OCI-LY3 (cell line): ENCODE measurements around the gene OR11H6.

Experiments used
- H2AFZ ChIP-seq: fragments of 200-600, 300-600 bp; shearing (Covaris generic); 2 replicates; pipeline ENCODE4 v1.6.0; 2014; ENCODE audit warnings: antibody characterized with exemption, low read depth, low read length
- H3K27ac ChIP-seq: fragments of 200-600, 300-600 bp; sonication (generic); 2 replicates; pipeline ENCODE4 v1.5.1; 2014; ENCODE audit warnings: mild to moderate bottlenecking, low read length, moderate library complexity, mixed read lengths
- H3K27me3 ChIP-seq: fragments of 200-600, 300-600 bp; sonication (generic); 2 replicates; pipeline ENCODE4 v1.6.1; 2014; ENCODE audit warnings: low read depth, low read length, mixed read lengths
- H3K36me3 ChIP-seq: fragments of 200-600, 300-600 bp; sonication (generic); replicated peaks from 2 replicates; pipeline ENCODE3; 2014; ENCODE audit warnings: low read depth, low read length, mixed read lengths
- H3K4me1 ChIP-seq: fragments of 300-600, 200-600 bp; sonication (generic); 2 replicates; pipeline ENCODE4 v1.6.1; 2014; ENCODE audit warnings: low read length, mixed read lengths
- H3K4me2 ChIP-seq: fragments of 200-600, 300-600 bp; sonication (generic); 2 replicates; pipeline ENCODE4 v1.6.1; 2014; ENCODE audit warnings: low read length, mixed read lengths
- H3K4me3 ChIP-seq: fragments of 300-600, 200-600 bp; sonication (generic); 2 replicates; pipeline ENCODE4 v1.5.1; 2014; ENCODE audit warnings: antibody characterized with exemption, mild to moderate bottlenecking, low read length, moderate library complexity
- H3K79me2 ChIP-seq: fragments of 300-600, 200-600 bp; shearing (Covaris generic); 2 replicates; pipeline ENCODE4 v1.6.1; 2014; ENCODE audit warnings: mild to moderate bottlenecking, low read length, mixed read lengths
- H3K9ac ChIP-seq: fragments of 300-600, 200-600 bp; shearing (Covaris generic); 2 replicates; pipeline ENCODE4 v1.6.0; 2014; ENCODE audit warnings: mild to moderate bottlenecking, low read length, moderate library complexity
- H3K9me3 ChIP-seq: fragments of 200-600, 300-600 bp; shearing (Covaris generic); 2 replicates; pipeline ENCODE4 v1.6.1; 2014; ENCODE audit warnings: low read length, mixed read lengths; ENCODE audit not compliant: insufficient read depth
- H4K20me1 ChIP-seq: fragments of 200-600, 300-600 bp; sonication (generic); 2 replicates; pipeline ENCODE4 v1.6.1; 2016; ENCODE audit warnings: low read length, mixed read lengths; ENCODE audit not compliant: insufficient read depth
- CTCF ChIP-seq: fragments of 200-600, 300-600 bp; sonication (generic); IDR thresholded peaks from 2 replicates; pipeline ENCODE4 v1.5.1; 2014; ENCODE audit warnings: antibody characterized with exemption, low read length, low read depth
- EZH2phosphoT487 ChIP-seq: fragments of 200-600 bp; shearing (Covaris generic); IDR thresholded peaks from 2 replicates; pipeline ENCODE4 v1.6.1; 2018; ENCODE audit warnings: antibody characterized with exemption, mixed run types, low read depth

OR11H6 gene

GRCh38 chr14:20179218-20179617 is 44.3 kb upstream of the OR11H6 start:
- no peak for TF ChIP-seq CTCF
- TF ChIP-seq EZH2phosphoT487 = no peak
- Histone ChIP-seq H3K27me3 (no peaks in the 10 kb centered on the region), H3K9ac (no peak overlapping the region), H4K20me1 (no peaks in the 10 kb centered on the region), H3K4me1 (peaks cover 20% of the 10 kb centered on the region), H3K4me2 (peak overlapping the region; percentile 40), H3K4me3 (no peak overlapping the region), H3K36me3 (no peaks in the 10 kb centered on the region), H3K79me2 (no peaks in the 10 kb centered on the region), H3K9me3 (no peaks in the 10 kb centered on the region), H3K27ac (no peak overlapping the region), H2AFZ (no peak overlapping the region)

GRCh38 chr14:20179880-20180279 is 43.6 kb upstream of the OR11H6 start:
- no peaks in the 10 kb centered on the region for H3K9me3 ChIP-seq
- H3K4me3 ChIP-seq = peak overlapping the region; percentile 6; the same call in 1 of the 2 replicates
- no peaks in the 10 kb centered on the region for H3K36me3 ChIP-seq
- no peak overlapping the region for H3K9ac ChIP-seq
- H3K27me3 ChIP-seq = no peaks in the 10 kb centered on the region
- no peaks in the 10 kb centered on the region for H4K20me1 ChIP-seq
- peak overlapping the region; percentile 40 for H3K4me2 ChIP-seq
- no peak for TF ChIP-seq CTCF
- TF ChIP-seq EZH2phosphoT487 = no peak
- H3K27ac ChIP-seq = no peak overlapping the region
- H2AFZ ChIP-seq = no peak overlapping the region
- H3K79me2 ChIP-seq = no peaks in the 10 kb centered on the region
- H3K4me1 ChIP-seq = peaks cover 20% of the 10 kb centered on the region

GRCh38 chr14:20180486-20180885 is 43.0 kb upstream of the OR11H6 start:
- TF ChIP-seq CTCF (no peak), EZH2phosphoT487 (no peak)
- no peak overlapping the region for H3K27ac ChIP-seq
- peaks cover 20% of the 10 kb centered on the region for H3K4me1 ChIP-seq
- H3K4me2 ChIP-seq = peak overlapping the region; percentile 40; the same call in 1 of the 2 replicates
- no peaks in the 10 kb centered on the region for H3K79me2 ChIP-seq
- H4K20me1 ChIP-seq = no peaks in the 10 kb centered on the region
- no peaks in the 10 kb centered on the region for H3K9me3 ChIP-seq
- H3K36me3 ChIP-seq = no peaks in the 10 kb centered on the region
- H2AFZ ChIP-seq = no peak overlapping the region
- no peaks in the 10 kb centered on the region for H3K27me3 ChIP-seq
- no peak overlapping the region for H3K4me3 ChIP-seq
- H3K9ac ChIP-seq = no peak overlapping the region

GRCh38 chr14:20184181-20184580 is 39.3 kb upstream of the OR11H6 start:
- Histone ChIP-seq H3K27me3 (no peaks in the 10 kb centered on the region), H3K36me3 (no peaks in the 10 kb centered on the region), H3K9me3 (no peaks in the 10 kb centered on the region), H3K4me1 (peaks cover 28% of the 10 kb centered on the region), H2AFZ (no peak overlapping the region), H3K27ac (no peak overlapping the region), H3K79me2 (no peaks in the 10 kb centered on the region), H3K4me3 (no peak overlapping the region), H3K9ac (no peak overlapping the region), H4K20me1 (no peaks in the 10 kb centered on the region), H3K4me2 (no peak overlapping the region)
- no peak for TF ChIP-seq CTCF
- no peak for TF ChIP-seq EZH2phosphoT487
